ENCODE results near the gene DCAF5. TPM values are rescaled to one million over a fixed set of nuclear protein-coding genes. Genes with fewer than 3 reads are reported as not detected.

Gene DCAF5
- total and polyA plus RNA-seq, 2 of the 8 experiments (the other 6 are each of a cell fraction or from before 2014, with no cell fraction given): 24.3 to 31.0 TPM

- POLR2A ChIA-PET (ENCODE audit: partially characterized antibody): no interaction called here
- H3K79me2 ChIP-seq (ENCODE audit: control insufficient read depth in 1 of 2, insufficient read depth in 2 of 2, low read length in 2 of 2): no peaks in the 10 kb centered on the region
- no peak overlapping the region for H3K4ac ChIP-seq (replicated peaks; ENCODE audit: insufficient read length, low read depth, low read length)
- no peak for FAIRE-seq
- DNase-seq (ENCODE audit: low read depth in 1 of 2, low spot score in 2 of 2): no peak
- CTCF ChIA-PET (ENCODE audit: partially characterized antibody): no interaction called here
- H3K23me2 ChIP-seq (ENCODE audit: low read depth, low read length): no peaks in the 10 kb centered on the region
- no peak overlapping the region for H2AK5ac ChIP-seq (ENCODE audit: low read depth, low read length)
- H3K79me1 ChIP-seq (ENCODE audit: low read depth, low read length): no peaks in the 10 kb centered on the region
- no peak overlapping the region for H2BK120ac ChIP-seq (replicated peaks; ENCODE audit: low read depth, low read length)
- no peak overlapping the region for H3K4me3 ChIP-seq (ENCODE audit: extremely low read depth in 1 of 4, insufficient read depth in 2 of 4, low read depth in 3 of 4, low read length in 4 of 4)
- H2BK12ac ChIP-seq (ENCODE audit: low read depth, low read length): no peak overlapping the region
- no peak overlapping the region for H2BK5ac ChIP-seq (ENCODE audit: low read depth, low read length)
- no peak overlapping the region for H3K23ac ChIP-seq (ENCODE audit: insufficient read length)
- H3K9ac ChIP-seq (replicated peaks in 1 of 4; ENCODE audit: extremely low read depth in 1 of 4, low read depth in 3 of 4, low read length in 3 of 4): no peak overlapping the region
- no peaks in the 10 kb centered on the region for H3K27me3 ChIP-seq (replicated peaks in 1 of 4; ENCODE audit: control insufficient read depth in 3 of 4, extremely low read depth in 1 of 4, insufficient read depth in 3 of 4, low read length in 3 of 4)
- no peak overlapping the region for H4K91ac ChIP-seq (replicated peaks; ENCODE audit: insufficient read length, low read length)
- no peak overlapping the region for H4K5ac ChIP-seq (ENCODE audit: insufficient read length, low read depth, low read length)
- H3K14ac ChIP-seq (ENCODE audit: insufficient read length): no peak overlapping the region
- H3K4me1 ChIP-seq (replicated peaks in 1 of 4; ENCODE audit: control insufficient read depth in 3 of 4, insufficient read depth in 4 of 4, low read length in 3 of 4): no peaks in the 10 kb centered on the region
- H4K8ac ChIP-seq (ENCODE audit: extremely low read depth, insufficient read depth, low read length): no peak overlapping the region
- H3K56ac ChIP-seq (replicated peaks; ENCODE audit: insufficient read length, low read depth, low read length): no peak overlapping the region
- no peak overlapping the region for H3K27ac ChIP-seq (ENCODE audit: low read depth, low read length)
- no peak overlapping the region for H3K4me2 ChIP-seq (ENCODE audit: insufficient read depth in 1 of 2, low read depth in 2 of 2, low read length in 2 of 2)
- H2BK20ac ChIP-seq (ENCODE audit: low read length): no peak overlapping the region
- no peaks in the 10 kb centered on the region for H3K9me3 ChIP-seq (ENCODE audit: insufficient read depth in 2 of 2, low read depth in 1 of 2, low read length in 1 of 2)
- no peak overlapping the region for H2BK15ac ChIP-seq (ENCODE audit: low read length)
- no peaks in the 10 kb centered on the region for H4K20me1 ChIP-seq (replicated peaks in 1 of 2; ENCODE audit: control insufficient read depth in 1 of 2, insufficient read depth in 2 of 2, low read length in 2 of 2)
- 80% methylated on average over 3 of the region's 3 CpGs; no CpG with 5 or more reads in 1 of the 2 experiments for WGBS, 2 experiments (ENCODE audit: extremely low coverage in 1 of 2, insufficient coverage in 1 of 2, insufficient read length in 1 of 2, insufficient replicate concordance in 2 of 2, low coverage in 1 of 2, low lambda C conversion rate in 2 of 2, missing lambda C conversion rate in 1 of 2)
- no peak overlapping the region for H2AFZ ChIP-seq (ENCODE audit: low read length)
- peaks cover 2 to 8% (median 5%) of the 10 kb centered on the region in 4 experiments; a peak in 4 of 8 replicates for H3K36me3 ChIP-seq (ENCODE audit: control insufficient read depth in 2 of 4, insufficient read depth in 4 of 4, low read length in 3 of 4)
- TF ChIP-seq RXRA (IDR thresholded peaks at IDR 0.05; ENCODE audit: insufficient read depth, low read depth, low read length): no peak
- no peak for TF ChIP-seq PHF8 (conservative IDR thresholded peaks at IDR 0.05; ENCODE audit: low read depth, low read length)
- H3K18ac ChIP-seq (ENCODE audit: extremely low read depth, low read length): no peak overlapping the region
These were observed 66.4 kb downstream of the DCAF5 start for GRCh38 chr14:69086537-69086936.
